Smooth muscle cell (in vitro differentiated cells): ENCODE results near the gene RGS6. TPM values are rescaled to one million over a fixed set of nuclear protein-coding genes. Genes with fewer than 3 reads are reported as not detected.

Source experiments
- DNase-seq: peaks from one replicate; lab custom pipeline; 2025; ENCODE audit not compliant: unreplicated experiment; lab: John Stamatoyannopoulos, UW
- H2AFZ ChIP-seq: fragments of 200-600 bp; sonication (generic); 2 replicates; pipeline ENCODE4 v1.6.0; 2016; ENCODE audit warnings: antibody characterized with exemption, low read depth, mild to moderate bottlenecking
- H3F3A ChIP-seq: fragments of 200-600 bp; sonication (generic); 2 replicates; pipeline ENCODE4 v1.6.0; 2017; ENCODE audit warnings: antibody characterized with exemption, low read depth
- H3K27ac ChIP-seq: fragments of 200-600 bp; sonication (generic); 2 replicates; pipeline ENCODE4 v1.5.1; 2016; ENCODE audit warnings: low read depth, mild to moderate bottlenecking
- H3K27me3 ChIP-seq: fragments of 200-600 bp; sonication (generic); 2 replicates; pipeline ENCODE4 v1.6.1; 2016; ENCODE audit warnings: low read depth, mild to moderate bottlenecking
- H3K36me3 ChIP-seq: fragments of 200-600 bp; sonication (generic); 2 replicates; pipeline ENCODE4 v1.5.1; 2016; ENCODE audit warnings: low read depth
- H3K4me1 ChIP-seq: fragments of 200-600 bp; sonication (generic); 2 replicates; pipeline ENCODE4 v1.5.1; 2016; ENCODE audit warnings: low read depth
- H3K4me2 ChIP-seq: fragments of 200-600 bp; sonication (generic); 2 replicates; pipeline ENCODE4 v1.6.0; 2016; ENCODE audit warnings: mild to moderate bottlenecking
- H3K4me3 ChIP-seq: fragments of 200-600 bp; sonication (generic); 2 replicates; pipeline ENCODE4 v1.5.1; 2016; ENCODE audit warnings: mild to moderate bottlenecking
- H3K79me2 ChIP-seq: fragments of 200-600 bp; sonication (generic); 2 replicates; pipeline ENCODE4 v1.6.0; 2016; ENCODE audit warnings: low read depth, mild to moderate bottlenecking
- H3K9ac ChIP-seq: fragments of 200-600 bp; sonication (generic); 2 replicates; pipeline ENCODE4 v1.6.0; 2016; ENCODE audit warnings: low read depth
- H3K9me3 ChIP-seq: fragments of 200-600 bp; sonication (generic); replicated peaks from 2 replicates; pipeline ENCODE4 v1.5.1; 2016; ENCODE audit warnings: low read depth
- H4K20me1 ChIP-seq: fragments of 200-600 bp; sonication (generic); 2 replicates; pipeline ENCODE4 v1.6.0; 2016; ENCODE audit warnings: low read depth
- WGBS: methylation state at CpG from one replicate; pipeline ENCODE4 v1.1.7; 2016; ENCODE audit warnings: low lambda C conversion rate; 5-methylcytosine and 5-hydroxymethylcytosine counted together
- polyA plus RNA-seq: library from polyadenylated mRNA; unstranded; fragments of >200 nt; fragmentation: Nextera tagmentation; extraction: Ambion mirVana; gene quantifications from 2 replicates; pipeline ENCODE4 v1.2.1, GENCODE V29; 2016
- total RNA-seq: library from RNA; depleted of rRNA; stranded (reverse); fragments of >200 nt; gene quantifications from 2 replicates; pipeline ENCODE4 v1.2.3, GENCODE V29; 2014
- TF ChIP-seq, protein P1 (sequence below): fragments of 200-600 bp; sonication (generic); IDR thresholded peaks from 2 replicates; pipeline ENCODE4 v1.5.1; 2017; ENCODE audit warnings: borderline replicate concordance, mild to moderate bottlenecking, antibody characterized with exemption; ENCODE audit not compliant: insufficient read depth, poor library complexity, severe bottlenecking

The RGS6 gene
- total and polyA plus RNA-seq, 2 experiments from 2014 or later: 0.40 TPM; not detected in 1

- no peak overlapping the region for H3K9ac ChIP-seq
- no peak overlapping the region for H3K4me2 ChIP-seq
- H3K27me3 ChIP-seq: no peaks in the 10 kb centered on the region
- H3K79me2 ChIP-seq: no peaks in the 10 kb centered on the region
- no peaks in the 10 kb centered on the region for H3K9me3 ChIP-seq
- no peak overlapping the region for H3K4me3 ChIP-seq
- no peaks in the 10 kb centered on the region for H3K4me1 ChIP-seq
- WGBS: 67% methylated on average over 6 of the region's 6 CpGs
- H3K36me3 ChIP-seq: no peaks in the 10 kb centered on the region
- H4K20me1 ChIP-seq: no peaks in the 10 kb centered on the region
- TF ChIP-seq, protein P1, sequence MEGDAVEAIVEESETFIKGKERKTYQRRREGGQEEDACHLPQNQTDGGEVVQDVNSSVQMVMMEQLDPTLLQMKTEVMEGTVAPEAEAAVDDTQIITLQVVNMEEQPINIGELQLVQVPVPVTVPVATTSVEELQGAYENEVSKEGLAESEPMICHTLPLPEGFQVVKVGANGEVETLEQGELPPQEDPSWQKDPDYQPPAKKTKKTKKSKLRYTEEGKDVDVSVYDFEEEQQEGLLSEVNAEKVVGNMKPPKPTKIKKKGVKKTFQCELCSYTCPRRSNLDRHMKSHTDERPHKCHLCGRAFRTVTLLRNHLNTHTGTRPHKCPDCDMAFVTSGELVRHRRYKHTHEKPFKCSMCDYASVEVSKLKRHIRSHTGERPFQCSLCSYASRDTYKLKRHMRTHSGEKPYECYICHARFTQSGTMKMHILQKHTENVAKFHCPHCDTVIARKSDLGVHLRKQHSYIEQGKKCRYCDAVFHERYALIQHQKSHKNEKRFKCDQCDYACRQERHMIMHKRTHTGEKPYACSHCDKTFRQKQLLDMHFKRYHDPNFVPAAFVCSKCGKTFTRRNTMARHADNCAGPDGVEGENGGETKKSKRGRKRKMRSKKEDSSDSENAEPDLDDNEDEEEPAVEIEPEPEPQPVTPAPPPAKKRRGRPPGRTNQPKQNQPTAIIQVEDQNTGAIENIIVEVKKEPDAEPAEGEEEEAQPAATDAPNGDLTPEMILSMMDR: no peak
- no peak for DNase-seq
- H2AFZ ChIP-seq: no peak overlapping the region
- no peak overlapping the region for H3K27ac ChIP-seq
- H3F3A ChIP-seq: no peaks in the 10 kb centered on the region
These were observed 596.0 kb downstream of the RGS6 start for GRCh38 chr14:72528059-72528862.

- TF ChIP-seq, protein P1: no peak
- H3K4me1 ChIP-seq: no peaks in the 10 kb centered on the region
- DNase-seq: no peak
- no peaks in the 10 kb centered on the region for H3K27me3 ChIP-seq
- 82% methylated on average over 2 of the region's 2 CpGs for WGBS
- H2AFZ ChIP-seq: no peak overlapping the region
- H4K20me1 ChIP-seq: no peaks in the 10 kb centered on the region
- no peaks in the 10 kb centered on the region for H3K36me3 ChIP-seq
- no peaks in the 10 kb centered on the region for H3K9me3 ChIP-seq
- no peak overlapping the region for H3K4me2 ChIP-seq
- no peaks in the 10 kb centered on the region for H3K79me2 ChIP-seq
- H3F3A ChIP-seq: no peaks in the 10 kb centered on the region
- no peak overlapping the region for H3K27ac ChIP-seq
- no peak overlapping the region for H3K4me3 ChIP-seq
- H3K9ac ChIP-seq: no peak overlapping the region
These were observed 596.6 kb downstream of the RGS6 start for GRCh38 chr14:72528863-72529175.

DNA sequence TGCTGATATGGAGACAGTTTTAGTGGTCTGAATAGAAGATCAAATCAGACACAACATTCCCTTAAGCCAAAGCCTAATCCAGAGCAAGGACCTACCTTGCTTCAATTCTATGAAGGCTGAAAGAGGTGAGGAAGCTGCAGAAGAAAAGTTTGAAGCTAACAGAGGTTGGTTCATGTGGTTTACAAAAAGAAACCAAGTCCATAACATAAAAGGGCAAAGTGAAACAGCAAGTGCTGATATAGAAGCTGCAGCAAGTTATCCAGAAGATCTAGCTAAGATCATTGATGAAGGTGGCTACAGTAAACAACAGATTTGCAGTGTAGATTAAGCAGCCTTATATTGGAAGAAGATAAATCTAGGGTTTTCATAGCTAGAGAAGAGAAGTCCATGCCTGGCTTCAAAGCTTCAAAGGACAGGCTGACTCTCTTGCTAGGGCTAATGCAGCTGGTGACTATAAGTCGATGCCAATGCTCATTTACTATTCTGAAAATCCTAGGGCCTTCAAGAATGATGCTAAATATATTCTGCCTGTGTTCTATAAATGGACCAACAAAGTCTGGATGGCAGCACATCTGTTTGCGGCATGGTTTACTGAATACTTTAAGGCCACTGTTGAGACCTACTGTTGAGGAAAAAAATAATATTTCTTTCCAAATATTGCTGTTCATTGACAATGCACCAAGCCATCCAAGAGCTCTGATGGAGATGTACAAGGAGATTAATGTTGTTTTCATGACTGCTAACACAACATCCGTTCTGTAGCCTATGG, 600.6 kb downstream of the RGS6 start:
- no peaks in the 10 kb centered on the region for H3K4me1 ChIP-seq
- H3K79me2 ChIP-seq: no peaks in the 10 kb centered on the region
- H2AFZ ChIP-seq: no peak overlapping the region
- no peaks in the 10 kb centered on the region for H4K20me1 ChIP-seq
- H3K9me3 ChIP-seq: no peaks in the 10 kb centered on the region
- TF ChIP-seq, protein P1: no peak
- no peak overlapping the region for H3K9ac ChIP-seq
- H3K4me3 ChIP-seq: no peak overlapping the region
- no peaks in the 10 kb centered on the region for H3K36me3 ChIP-seq
- no peak overlapping the region for H3K4me2 ChIP-seq
- 86% methylated on average over 3 of the region's 3 CpGs for WGBS
- no peaks in the 10 kb centered on the region for H3K27me3 ChIP-seq
- no peak overlapping the region for H3K27ac ChIP-seq
- H3F3A ChIP-seq: no peaks in the 10 kb centered on the region
- DNase-seq: no peak
